ENCODE data around the gene TBL1Y. TPM values are rescaled to one million over a fixed set of nuclear protein-coding genes. Genes with fewer than 3 reads are reported as not detected.
"Not testable (repeated sequence)": the region's sequence is repeated elsewhere in the genome, so short reads cannot be mapped to it uniquely, and the experiment has no call there.

Gene TBL1Y
- polyA plus RNA-seq, 3 donors: 0.09 to 3.5 (median 3.4) TPM

DNA sequence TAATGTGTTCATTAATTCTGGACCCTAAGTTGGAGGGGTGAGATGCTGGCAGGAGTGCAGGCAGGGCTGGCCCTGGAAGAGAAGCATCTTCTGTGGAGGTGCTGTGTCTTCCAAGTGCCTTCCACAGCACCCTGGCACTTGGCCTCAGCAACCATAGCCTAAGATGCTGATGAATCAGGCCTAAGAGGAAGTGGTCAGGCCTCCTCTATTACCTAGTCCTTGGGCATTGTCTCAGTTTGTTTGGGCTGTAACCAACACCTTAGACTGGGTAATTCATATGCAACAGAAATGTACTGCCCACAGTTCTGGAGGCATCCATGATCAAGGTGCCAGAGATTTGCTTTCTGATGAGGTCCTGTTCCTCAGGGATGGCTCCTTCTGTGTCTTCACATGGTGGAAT lies 128.5 kb downstream of the TBL1Y start:
- DNase-seq (ENCODE audit: extremely low read depth in 1 of 11, low read depth in 9 of 11, low spot score in 4 of 11): no peak

DNA sequence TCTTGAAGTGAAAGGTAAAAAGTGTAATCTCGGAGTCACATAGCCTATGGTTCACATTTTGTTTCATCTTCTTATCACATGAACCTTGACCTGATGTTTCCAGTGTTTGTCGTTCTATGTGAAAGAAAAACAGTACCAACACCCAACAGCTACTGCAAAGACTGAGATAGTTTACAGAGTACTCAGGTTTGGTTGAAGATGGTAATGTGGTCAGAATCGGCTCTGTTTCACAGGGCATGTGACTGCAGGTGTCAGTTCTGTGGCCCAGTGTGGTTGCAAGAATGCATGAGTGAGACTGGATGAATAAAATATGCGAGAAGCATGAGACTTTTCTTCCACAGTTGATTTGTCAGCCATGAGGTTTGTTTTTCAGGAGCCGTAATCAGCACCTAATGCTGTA lies 130.2 kb downstream of the TBL1Y start:
- DNase-seq (ENCODE audit: extremely low read depth in 1 of 11, low read depth in 9 of 11, low spot score in 4 of 11): no peak

DNA sequence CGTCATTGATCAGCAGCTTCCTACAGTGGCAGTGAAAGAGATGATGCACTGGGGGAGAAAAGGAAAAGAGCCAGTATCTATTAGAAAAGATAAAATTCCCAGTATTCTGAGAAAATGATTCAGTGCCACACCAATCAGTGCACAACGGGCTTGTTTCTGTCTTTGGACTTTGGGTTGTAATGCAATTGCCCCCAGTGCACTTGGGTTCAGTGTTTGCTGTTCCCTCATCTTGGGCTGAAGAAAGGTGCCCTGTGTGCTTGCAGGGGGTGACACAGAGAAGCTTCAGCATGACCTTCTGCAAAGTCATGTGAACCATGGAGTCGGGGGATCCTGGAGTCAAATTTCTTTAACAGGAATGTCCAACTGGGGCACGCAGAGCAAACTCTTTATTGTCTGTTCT lies 131.5 kb downstream of the TBL1Y start:
- DNase-seq (ENCODE audit: extremely low read depth in 1 of 11, low read depth in 9 of 11, low spot score in 4 of 11): no peak

DNA sequence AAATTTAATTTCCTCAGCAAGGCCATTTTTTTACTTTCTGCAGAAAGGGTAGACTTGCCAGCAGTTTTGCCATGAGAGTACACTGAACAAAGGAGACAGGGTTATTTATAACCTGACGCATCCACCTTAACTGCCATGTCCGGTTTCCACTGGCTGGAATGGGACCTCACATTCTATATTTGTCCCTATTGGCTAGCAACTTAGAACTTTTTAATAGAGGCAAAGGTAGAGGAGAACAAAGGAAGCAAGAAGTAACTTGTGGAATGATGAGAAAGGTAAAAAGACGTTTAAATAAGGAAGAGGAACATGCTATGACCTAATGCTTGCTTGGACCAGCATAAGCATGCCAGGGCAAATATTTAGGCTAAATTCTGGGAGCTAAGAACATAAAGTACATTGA lies 142.0 kb downstream of the TBL1Y start:
- DNase-seq (ENCODE audit: extremely low read depth in 1 of 11, low read depth in 9 of 11, low spot score in 4 of 11): not testable (repeated sequence)

DNA sequence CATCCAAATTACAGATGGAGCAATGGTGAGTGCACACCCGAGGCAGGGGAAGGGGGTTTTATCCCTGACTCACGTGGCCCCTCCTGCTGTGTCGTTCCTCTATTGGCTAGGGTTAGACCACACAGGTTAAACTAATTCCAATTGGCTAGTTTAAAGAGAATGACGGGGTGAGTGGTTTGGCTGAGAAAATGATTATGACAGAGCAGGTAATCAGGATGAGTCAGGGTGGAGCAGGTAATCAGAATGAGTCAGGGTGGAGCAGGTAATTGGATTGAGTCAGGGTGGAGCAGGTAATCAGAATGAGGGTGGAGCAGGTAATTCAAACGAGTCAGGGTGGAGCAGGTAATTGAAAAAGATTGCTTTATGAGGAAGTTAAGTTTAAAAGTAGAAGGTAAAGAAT lies 146.4 kb downstream of the TBL1Y start:
- DNase-seq (ENCODE audit: extremely low read depth in 1 of 11, low read depth in 9 of 11, low spot score in 4 of 11): no peak

DNA sequence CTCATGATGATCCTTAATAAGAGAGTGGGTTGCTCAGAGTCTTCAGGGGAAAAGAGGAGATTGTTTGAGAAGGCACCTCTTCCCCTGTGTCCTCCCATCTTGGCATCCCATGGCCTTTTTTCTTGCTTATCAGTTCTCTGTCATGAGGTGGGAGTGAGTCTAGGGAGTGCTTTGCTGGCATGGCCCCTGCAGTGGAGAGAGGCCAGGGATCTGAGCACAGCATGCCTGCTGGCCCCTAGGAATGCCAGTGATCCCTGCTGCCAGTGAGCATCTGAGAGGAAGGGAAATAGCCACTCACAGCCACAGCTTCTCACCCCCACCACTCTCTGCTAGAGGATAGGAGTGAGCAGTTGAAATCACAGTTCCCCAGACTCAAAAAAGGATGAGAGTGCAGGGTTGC lies 168.2 kb downstream of the TBL1Y start:
- DNase-seq (ENCODE audit: extremely low read depth in 1 of 11, low read depth in 9 of 11, low spot score in 4 of 11): no peak

DNA sequence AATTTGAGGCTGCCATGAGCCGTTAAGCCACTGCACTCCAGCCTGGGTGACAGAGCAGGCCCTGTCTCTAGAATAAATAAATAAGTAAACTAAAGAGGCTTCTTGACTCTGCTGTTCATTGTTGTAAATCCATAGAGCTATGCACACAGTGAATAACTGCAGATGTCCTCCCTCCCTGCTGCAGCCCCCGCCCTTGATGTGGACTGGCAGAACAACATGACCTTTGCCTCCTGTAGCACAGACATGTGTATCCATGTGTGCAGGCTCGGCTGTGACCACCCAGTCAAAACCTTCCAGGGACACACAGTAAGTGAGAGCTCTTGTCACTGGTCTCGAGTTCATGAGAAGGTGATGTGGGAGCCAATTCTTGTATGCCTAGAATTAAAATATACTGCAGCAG lies 170.1 kb downstream of the TBL1Y start:
- DNase-seq (ENCODE audit: extremely low read depth in 1 of 11, low read depth in 9 of 11, low spot score in 4 of 11): not testable (repeated sequence)

DNA sequence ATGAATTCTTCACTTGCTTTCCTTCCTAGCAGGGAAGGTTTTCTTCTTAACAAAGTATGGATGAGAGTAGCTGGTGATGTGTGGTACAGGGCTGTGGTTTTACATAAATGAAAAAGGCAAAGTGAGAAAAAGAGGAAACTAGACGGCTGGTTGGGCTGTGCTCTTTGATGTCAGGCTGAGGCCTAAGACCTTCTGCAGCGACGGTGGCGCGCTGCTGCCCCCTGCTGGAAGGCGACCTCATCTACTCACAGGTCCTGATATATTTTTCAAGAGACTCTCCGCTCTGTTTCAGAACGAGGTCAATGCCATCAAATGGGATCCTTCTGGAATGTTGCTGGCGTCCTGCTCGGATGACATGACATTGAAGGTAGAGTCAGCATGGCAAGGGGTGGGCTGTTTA lies 175.1 kb downstream of the TBL1Y start:
- peak in 6 of 11 donors; percentile 28 to 57 (median 38) for DNase-seq (ENCODE audit: extremely low read depth in 1 of 11, low read depth in 9 of 11, low spot score in 4 of 11)

DNA sequence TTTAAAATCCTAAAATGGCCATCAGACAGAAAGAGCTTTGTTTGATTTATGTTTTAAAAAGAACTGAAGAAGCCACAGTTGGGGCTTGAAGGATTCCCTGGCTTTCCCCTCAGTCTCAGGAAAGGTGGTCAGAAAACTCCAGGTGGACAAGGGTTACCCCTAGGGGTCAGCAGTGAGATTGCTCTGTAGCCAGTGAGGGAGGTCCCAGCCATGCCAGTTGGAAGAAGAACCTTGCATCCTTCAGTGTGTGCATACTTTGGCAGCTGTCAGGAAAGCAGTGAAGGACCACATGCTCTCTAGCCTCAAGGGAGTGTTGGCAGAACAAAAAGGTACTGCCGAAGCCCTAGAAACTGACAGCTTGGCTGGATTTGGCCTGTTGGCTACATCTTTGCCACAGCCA lies 182.3 kb downstream of the TBL1Y start:
- no peak for DNase-seq (ENCODE audit: extremely low read depth in 1 of 11, low read depth in 9 of 11, low spot score in 4 of 11)

DNA sequence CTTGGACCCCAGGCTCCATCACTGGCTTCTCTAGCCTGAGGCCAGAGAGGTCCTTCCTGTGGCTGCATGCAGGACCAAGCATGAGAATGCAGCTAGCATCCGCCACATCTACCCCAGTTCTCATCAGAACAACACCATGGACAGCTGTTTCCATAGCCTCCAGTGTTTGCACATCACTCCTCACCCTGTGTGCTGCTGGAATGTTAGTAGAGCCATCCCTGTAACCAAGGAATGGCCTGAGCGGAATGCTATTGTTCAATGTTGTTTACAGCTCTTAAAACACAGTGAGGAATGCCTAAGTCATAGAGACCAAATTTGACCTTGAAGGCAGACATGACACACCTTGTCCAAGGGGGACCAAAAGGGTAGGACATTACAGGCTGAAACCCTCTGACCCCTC lies 183.9 kb downstream of the TBL1Y start:
- DNase-seq (ENCODE audit: extremely low read depth in 1 of 11, low read depth in 9 of 11, low spot score in 4 of 11): no peak

DNA sequence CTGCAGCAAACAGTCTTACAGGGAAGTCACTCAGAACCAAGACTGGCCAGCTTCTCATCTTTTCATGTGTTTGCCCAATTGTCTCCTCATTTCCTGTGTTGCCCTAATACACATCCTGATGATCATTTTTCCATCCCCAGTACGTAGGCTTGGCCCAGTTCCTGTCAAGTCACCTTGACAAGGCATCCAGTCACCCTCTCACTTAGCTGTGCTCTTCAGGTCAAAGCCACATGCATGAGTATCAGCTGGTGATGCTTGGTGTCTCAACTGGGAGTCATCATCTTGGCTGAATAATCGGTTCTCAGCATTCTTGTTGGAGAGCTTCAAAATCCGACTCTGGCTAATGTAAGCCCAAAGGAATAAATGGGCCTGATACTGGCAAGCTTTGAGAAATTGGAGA lies 186.5 kb downstream of the TBL1Y start:
- no peak for DNase-seq (ENCODE audit: extremely low read depth in 1 of 11, low read depth in 9 of 11, low spot score in 4 of 11)

DNA sequence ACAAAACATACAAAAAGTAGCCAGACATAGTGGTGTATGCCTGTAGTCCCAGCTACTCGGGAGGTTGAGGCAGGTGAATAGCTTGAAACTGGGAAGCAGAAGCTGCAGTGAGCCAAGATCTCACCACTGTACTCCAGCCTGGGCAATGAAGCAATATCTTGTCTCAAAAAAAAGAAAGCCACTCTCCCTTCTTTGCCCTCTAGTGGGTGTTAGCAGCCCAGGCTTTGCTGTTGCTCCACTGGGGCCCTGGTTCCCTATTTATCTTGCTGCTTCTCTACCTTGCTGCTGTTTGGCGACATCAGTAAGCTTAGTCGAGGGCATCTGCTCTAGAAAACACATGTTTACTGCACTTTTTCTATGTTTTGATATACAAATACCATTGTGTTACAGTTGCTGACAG lies 189.2 kb downstream of the TBL1Y start:
- DNase-seq (ENCODE audit: extremely low read depth in 1 of 11, low read depth in 9 of 11, low spot score in 4 of 11): no peak

DNA sequence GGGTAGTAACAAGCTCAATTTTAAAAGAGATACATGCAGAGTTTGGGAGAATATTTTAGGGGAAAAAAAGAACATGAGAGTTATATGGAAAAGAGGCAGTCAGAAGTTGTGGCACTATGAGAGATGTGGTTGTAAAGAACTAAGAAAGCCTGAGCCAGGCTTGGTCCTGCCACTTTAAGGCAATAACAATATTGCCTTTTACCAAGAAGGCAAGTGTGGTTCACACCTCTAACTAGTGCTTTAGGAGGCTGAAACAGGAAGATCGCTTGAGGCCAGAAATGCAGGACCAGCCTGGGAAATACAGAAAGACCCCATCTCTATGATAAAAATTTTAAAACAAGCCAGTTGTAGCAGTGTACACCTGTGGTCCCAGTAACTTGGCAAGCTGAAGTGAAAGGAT lies 192.2 kb downstream of the TBL1Y start:
- no peak for DNase-seq (ENCODE audit: extremely low read depth in 1 of 11, low read depth in 9 of 11, low spot score in 4 of 11)

DNA sequence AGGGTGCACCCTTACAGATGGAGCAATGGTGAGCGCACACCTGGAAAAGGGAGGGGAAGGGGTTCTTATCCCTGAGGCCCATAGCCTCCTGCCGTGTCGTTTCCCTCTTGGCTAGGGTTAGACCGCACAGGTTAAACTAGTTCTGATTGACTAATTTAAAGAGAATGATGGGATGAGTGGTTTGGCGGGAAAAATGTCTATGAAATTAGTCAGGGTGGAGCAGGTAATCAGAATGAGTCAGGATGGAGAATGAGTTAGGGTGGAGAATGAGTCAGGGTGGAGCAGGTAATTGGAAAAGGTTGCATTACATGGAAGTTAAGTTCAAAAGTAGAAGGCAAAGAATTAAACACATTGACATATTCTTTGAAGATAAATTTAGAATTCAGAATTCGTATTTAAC lies 196.7 kb downstream of the TBL1Y start:
- no peak for DNase-seq (ENCODE audit: extremely low read depth in 1 of 11, low read depth in 9 of 11, low spot score in 4 of 11)

DNA sequence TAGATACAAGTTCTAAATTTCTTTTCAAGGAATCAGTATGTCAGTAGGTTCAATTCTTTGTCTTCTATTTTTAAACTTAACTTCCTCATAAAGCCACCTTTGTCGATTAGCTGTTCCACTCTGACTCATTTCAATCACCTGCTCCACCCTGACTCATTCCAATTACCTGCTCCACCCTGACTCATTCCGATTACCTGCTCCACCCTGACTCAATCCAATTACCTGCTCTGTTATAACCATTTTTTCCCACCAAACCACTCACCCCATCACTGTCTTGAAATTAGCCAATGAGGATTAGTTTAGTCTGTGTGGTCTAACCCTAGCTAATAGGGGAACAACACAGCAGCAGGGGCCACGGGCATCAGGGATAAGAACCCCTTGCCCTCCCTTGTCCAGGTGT lies 199.6 kb downstream of the TBL1Y start:
- DNase-seq (ENCODE audit: extremely low read depth in 1 of 11, low read depth in 9 of 11, low spot score in 4 of 11): no peak

DNA sequence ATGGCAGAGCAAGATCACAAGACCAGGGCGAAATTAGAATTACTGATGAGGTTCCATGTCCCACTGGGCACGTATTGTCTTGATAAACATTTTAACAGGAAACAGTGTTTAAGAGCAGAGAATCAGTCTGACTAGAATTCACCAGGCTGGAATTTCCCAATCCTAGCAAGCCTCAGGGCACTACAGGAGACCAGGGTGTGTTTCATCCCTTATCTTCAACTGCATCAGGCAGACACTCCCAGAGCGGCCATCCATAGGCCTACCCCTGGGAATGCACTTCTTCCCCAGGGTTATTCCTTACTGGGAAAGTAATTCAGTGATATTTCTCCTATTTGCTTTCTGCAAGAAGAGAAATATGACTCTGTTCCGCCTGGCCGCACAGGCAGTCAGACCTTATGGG lies 205.4 kb downstream of the TBL1Y start:
- no peak for DNase-seq (ENCODE audit: extremely low read depth in 1 of 11, low read depth in 9 of 11, low spot score in 4 of 11)

DNA sequence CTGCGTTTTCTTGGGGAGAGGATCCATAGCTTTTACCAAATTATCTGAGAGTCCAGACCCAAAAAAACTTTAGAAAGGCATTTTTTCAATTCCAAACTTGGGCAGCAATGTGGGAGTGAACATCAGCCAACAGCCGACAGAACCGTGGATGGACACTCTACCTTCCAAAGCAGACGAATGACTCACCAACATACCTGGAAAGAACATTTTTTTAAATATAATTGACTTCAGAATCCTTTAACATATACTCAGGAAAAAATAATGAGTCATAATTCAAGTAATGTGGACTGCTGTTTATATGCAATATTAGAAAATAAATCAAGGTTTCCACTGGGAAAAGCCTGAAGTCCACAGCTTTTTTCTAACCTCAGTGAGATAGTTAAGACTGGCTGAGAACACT lies 211.7 kb downstream of the TBL1Y start:
- DNase-seq (ENCODE audit: extremely low read depth in 1 of 11, low read depth in 9 of 11, low spot score in 4 of 11): no peak

DNA sequence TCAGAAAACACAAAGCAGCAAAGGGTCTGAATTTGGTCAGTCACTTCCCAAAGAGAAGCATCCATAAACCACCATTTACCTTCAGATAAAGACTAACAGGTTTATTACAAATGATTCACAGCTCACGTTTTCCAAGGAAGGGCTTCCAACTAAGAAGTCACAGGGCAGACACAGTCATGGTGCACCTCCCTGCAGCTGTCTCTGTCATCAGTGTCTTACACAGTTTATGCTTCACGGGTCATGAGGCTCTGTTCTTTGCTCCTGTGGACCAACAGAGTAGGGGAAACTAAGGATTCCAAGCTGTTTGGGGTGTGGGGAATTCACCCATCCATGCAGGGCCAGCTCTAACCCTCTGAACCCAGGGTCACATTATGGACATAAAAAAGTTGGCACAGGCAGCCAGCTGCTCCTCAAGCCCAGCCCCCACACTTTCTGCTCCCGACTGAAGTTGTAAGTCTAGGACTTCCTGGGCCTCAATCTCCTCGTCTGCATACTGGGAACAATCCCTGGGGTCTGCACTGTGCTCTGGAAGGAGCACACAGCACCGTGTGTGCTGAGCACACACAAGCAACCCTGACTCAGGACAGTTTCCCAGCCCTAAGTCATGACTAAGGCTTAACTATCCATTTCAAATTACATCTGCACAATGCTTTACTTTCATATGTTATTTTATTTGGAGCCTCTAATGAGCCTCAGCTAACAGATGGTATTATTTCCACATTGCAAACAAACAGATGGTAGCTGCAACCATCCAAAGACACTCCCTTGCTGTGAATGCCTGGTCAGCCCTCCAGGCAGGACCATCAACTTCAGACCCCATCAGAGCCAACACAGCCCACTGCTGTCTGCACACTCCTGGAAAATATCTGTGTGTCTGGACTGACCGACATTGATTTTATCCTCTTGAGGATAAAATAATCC lies 214.9 kb downstream of the TBL1Y start:
- DNase-seq (ENCODE audit: extremely low read depth in 1 of 11, low read depth in 9 of 11, low spot score in 4 of 11): no peak

DNA sequence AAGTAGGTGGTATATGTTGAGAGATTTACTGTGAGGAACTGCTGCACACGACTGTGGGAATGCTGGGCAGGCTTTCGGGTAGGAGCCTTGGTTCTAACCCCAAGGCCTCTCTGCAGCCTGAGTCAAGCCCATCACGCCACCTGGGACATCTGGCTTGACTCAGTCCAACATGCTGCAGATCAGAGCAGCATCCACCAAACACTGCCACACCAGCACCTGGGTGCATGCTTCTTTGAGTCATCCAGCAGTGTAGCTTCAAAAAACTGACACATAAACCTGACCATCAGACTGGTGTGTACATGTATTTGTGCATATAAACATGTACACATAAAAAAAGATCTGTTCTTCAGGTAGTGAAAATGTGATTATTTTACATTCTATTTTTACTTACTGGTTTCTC lies 217.7 kb downstream of the TBL1Y start:
- no peak for DNase-seq (ENCODE audit: extremely low read depth in 1 of 11, low read depth in 9 of 11, low spot score in 4 of 11)
